Breast epithelium (tissue), 4 donors: ENCODE results near the gene CLDN9. TPM values are rescaled to one million over a fixed set of nuclear protein-coding genes. Genes with fewer than 3 reads are reported as not detected.

ENCODE experiments used
- DNase-seq, 2 donors: peaks; one replicate each; pipeline ENCODE4 v3.0.0-alpha.2; 2019; ENCODE audit warnings: low spot score in 2 of 2
- H3K27ac ChIP-seq, 2 donors: fragments of 200-600 bp; sonication (generic) in 1 of 2; one replicate each; pipeline ENCODE4 v1.5.1; 2016 to 2019; ENCODE audit warnings: mild to moderate bottlenecking in 1 of 2
- H3K27me3 ChIP-seq, 2 donors: fragments of 200-600 bp; sonication (generic) in 1 of 2; one replicate each; pipeline versions ENCODE4 v1.5.1 to v1.6.0; 2017 to 2019; ENCODE audit warnings: control low read depth in 1 of 2, mild to moderate bottlenecking in 1 of 2
- H3K36me3 ChIP-seq: fragments of 200-600 bp; one replicate; pipeline ENCODE4 v1.5.1; 2019
- H3K4me1 ChIP-seq, 2 donors: fragments of 200-600 bp; sonication (generic); one replicate each; pipeline ENCODE4 v1.5.1; 2016 to 2019; ENCODE audit warnings: control low read depth in 1 of 2
- H3K4me3 ChIP-seq, 3 donors: fragments of 200-600 bp; sonication (generic); 1 replicate in 2 of 3; 2 replicates in 1 of 3; pipeline ENCODE4 v1.5.1; 2016 to 2019; ENCODE audit warnings: mild to moderate bottlenecking in 3 of 3, moderate library complexity in 2 of 3
- H3K9me3 ChIP-seq, 2 donors: fragments of 200-600 bp; sonication (generic) in 1 of 2; one replicate each; pipeline ENCODE4 v1.5.1; 2016 to 2019; ENCODE audit warnings: control low read depth in 1 of 2
- POLR2A ChIP-seq: fragments of 450-650 bp; IDR thresholded peaks from one replicate; pipeline ENCODE4 v1.6.1; 2016; ENCODE audit warnings: antibody characterized with exemption, mild to moderate bottlenecking, moderate library complexity
- POLR2AphosphoS5 ChIP-seq, 3 donors: sonication (generic); formaldehyde crosslinking; IDR thresholded peaks; one replicate each; pipeline ENCODE4 v1.6.1; 2017; ENCODE audit warnings: antibody characterized with exemption in 3 of 3
- intact Hi-C: fragments of 100-400 bp; cut with DNase I; formaldehyde crosslinking; loops from one replicate; pipeline ENCODE4 v1.15.1; 2023; ENCODE audit warnings: low total_unique reads
- total RNA-seq, 3 donors: library from RNA; depleted of rRNA; stranded (reverse); fragments of >200 nt; gene quantifications; one replicate each; pipeline ENCODE4 v1.1.0, GENCODE V29; 2016
- TF ChIP-seq, protein P1 (sequence below), 3 donors: fragments of 450-650 bp; IDR thresholded peaks; one replicate each; pipeline ENCODE4 v1.5.1; 2016 to 2017; ENCODE audit warnings: antibody characterized with exemption in 3 of 3, mild to moderate bottlenecking in 3 of 3, moderate library complexity in 3 of 3

CLDN9 gene
- total RNA-seq, 3 donors from 2014 or later, result 0.15 TPM; not detected in 2

DNA sequence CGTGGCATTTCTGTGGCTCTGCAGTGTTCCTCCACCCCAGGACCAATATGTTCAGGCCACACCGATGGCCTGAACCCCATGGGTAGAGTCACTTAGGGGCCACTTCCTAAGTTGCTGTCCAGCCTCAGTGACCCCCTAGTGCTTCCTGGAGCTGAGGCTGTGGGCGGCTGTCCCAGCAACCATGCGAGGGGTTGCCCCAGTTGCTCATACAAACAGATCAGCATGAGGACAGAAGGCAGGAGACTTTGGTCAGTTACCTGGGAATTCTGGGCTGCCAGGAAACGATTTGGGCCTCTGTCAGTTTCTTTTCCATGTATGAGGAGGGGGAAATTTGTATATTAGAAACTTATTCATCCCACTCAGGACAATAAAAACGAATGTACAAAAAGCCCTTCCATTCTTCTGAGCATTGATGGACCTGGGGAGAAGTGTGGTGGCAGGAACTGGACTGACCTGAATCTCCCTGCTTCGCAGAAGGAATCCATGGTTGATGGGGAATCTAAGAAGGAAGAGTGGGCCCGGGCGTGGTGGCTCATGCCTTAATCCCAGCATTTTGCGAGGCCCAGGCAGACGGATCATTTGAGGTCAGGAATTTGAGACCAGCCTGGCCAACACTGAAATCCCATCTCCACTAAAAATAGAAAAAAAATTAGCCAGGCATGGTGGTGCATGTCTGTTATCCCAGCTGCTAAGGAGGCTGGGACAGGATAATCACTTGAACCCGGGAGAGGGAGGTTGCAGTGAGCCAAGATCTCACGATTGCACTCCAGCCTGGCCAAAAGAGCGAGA lies 47.8 kb downstream of the CLDN9 start:
- no peaks in the 10 kb centered on the region for H3K27me3 ChIP-seq
- H3K4me3 ChIP-seq, result no peak overlapping the region
- peak overlapping the region in 1 of 2 donors; percentile 80 for H3K27ac ChIP-seq
- no peaks in the 10 kb centered on the region for H3K9me3 ChIP-seq
- H3K36me3 ChIP-seq, result no peaks in the 10 kb centered on the region
- intact Hi-C loops, result no loop called here
- H3K4me1 ChIP-seq, result no peaks in the 10 kb centered on the region
- TF ChIP-seq POLR2AphosphoS5 (IDR thresholded peaks at IDR 0.05) (no peak), POLR2A (no peak)
- TF ChIP-seq, protein P1, sequence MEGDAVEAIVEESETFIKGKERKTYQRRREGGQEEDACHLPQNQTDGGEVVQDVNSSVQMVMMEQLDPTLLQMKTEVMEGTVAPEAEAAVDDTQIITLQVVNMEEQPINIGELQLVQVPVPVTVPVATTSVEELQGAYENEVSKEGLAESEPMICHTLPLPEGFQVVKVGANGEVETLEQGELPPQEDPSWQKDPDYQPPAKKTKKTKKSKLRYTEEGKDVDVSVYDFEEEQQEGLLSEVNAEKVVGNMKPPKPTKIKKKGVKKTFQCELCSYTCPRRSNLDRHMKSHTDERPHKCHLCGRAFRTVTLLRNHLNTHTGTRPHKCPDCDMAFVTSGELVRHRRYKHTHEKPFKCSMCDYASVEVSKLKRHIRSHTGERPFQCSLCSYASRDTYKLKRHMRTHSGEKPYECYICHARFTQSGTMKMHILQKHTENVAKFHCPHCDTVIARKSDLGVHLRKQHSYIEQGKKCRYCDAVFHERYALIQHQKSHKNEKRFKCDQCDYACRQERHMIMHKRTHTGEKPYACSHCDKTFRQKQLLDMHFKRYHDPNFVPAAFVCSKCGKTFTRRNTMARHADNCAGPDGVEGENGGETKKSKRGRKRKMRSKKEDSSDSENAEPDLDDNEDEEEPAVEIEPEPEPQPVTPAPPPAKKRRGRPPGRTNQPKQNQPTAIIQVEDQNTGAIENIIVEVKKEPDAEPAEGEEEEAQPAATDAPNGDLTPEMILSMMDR (IDR thresholded peaks at IDR 0.05), result no peak
- DNase-seq, result no peak

DNA sequence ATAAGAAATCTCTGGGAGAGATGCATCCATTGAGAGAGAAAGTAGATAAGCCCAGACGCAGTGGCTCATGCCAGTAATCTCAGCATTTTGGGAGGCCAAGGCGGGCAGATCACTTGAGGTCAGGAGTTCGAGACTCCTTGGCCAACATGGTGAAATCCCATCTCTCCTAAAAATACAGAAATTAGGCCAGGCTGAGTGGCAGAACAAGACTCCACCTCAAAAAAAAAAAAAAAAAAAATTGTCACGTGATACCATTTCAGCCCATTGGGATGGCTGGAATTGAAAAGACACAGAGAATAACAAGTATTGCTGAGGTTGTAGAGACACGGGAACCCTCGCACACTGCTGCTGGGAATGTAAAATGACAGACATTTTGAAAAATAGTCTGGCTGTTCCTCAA lies 49.8 kb downstream of the CLDN9 start:
- TF ChIP-seq POLR2AphosphoS5 (IDR thresholded peaks at IDR 0.05) (no peak), POLR2A (no peak)
- TF ChIP-seq, protein P1 (IDR thresholded peaks at IDR 0.05), result no peak
- intact Hi-C loops, result no loop called here
- no peak overlapping the region for H3K4me3 ChIP-seq
- H3K27ac ChIP-seq, result no peak overlapping the region
- H3K27me3 ChIP-seq, result no peaks in the 10 kb centered on the region
- H3K4me1 ChIP-seq, result no peaks in the 10 kb centered on the region
- no peak for DNase-seq
- H3K36me3 ChIP-seq, result no peaks in the 10 kb centered on the region
- no peaks in the 10 kb centered on the region for H3K9me3 ChIP-seq

GRCh38 chr16:3063625-3064386 lies 51.1 kb downstream of the CLDN9 start:
- TF ChIP-seq, protein P1 (IDR thresholded peaks at IDR 0.05), result no peak
- TF ChIP-seq POLR2AphosphoS5 (IDR thresholded peaks at IDR 0.05) (no peak), POLR2A (no peak)
- no peaks in the 10 kb centered on the region for H3K36me3 ChIP-seq
- intact Hi-C loops, result no loop called here
- no peak for DNase-seq
- H3K4me3 ChIP-seq, result no peak overlapping the region
- H3K9me3 ChIP-seq, result no peaks in the 10 kb centered on the region
- no peaks in the 10 kb centered on the region for H3K4me1 ChIP-seq
- H3K27me3 ChIP-seq, result no peaks in the 10 kb centered on the region
- no peak overlapping the region for H3K27ac ChIP-seq

Other genes starting within 250 kb of the CLDN9 start
- gene ELOB, start 235.6 kb upstream of the CLDN9 start, total RNA-seq, result 100 to 1,000 TPM; 147 to 292 (median 230) TPM
- gene PRSS33, start 225.4 kb upstream of the CLDN9 start, total RNA-seq, result not detected
- gene PRSS41, start 214.5 kb upstream of the CLDN9 start, total RNA-seq, result not detected
- 1 to 10 TPM in 2 of 3 donors, not detected in 1; 2.9 to 4.9 TPM for gene PRSS21, start 195.7 kb upstream of the CLDN9 start, total RNA-seq
- gene ZG16B, start 182.6 kb upstream of the CLDN9 start, total RNA-seq, result 10 to 100 TPM in 2 of 3 donors, not detected in 1; 24.6 to 46.5 TPM
- 10 to 100 TPM in 2 of 3 donors, not detected in 1; 13.6 to 18.7 TPM for gene PRSS22, start 154.8 kb upstream of the CLDN9 start, total RNA-seq
- 10 to 100 TPM; 36.0 to 49.2 (median 47.9) TPM for gene FLYWCH2, start 129.7 kb upstream of the CLDN9 start, total RNA-seq
- gene FLYWCH1, start 101.0 kb upstream of the CLDN9 start, total RNA-seq, result 10 to 100 TPM; 28.0 to 30.9 (median 28.2) TPM
- under 1 TPM in 1 of 3 donors, not detected in 2; 0.33 TPM for gene KREMEN2, start 48.6 kb upstream of the CLDN9 start, total RNA-seq
- gene PAQR4, start 43.6 kb upstream of the CLDN9 start, total RNA-seq, result 1 to 10 TPM; 2.0 to 4.0 (median 3.7) TPM
- 1 to 10 TPM in 1 of 3 donors, under 1 TPM in 2; 0.66 to 1.4 (median 0.73) TPM for gene PKMYT1, start 32.5 kb upstream of the CLDN9 start, total RNA-seq
- gene CLDN6, start 5.3 kb downstream of the CLDN9 start, total RNA-seq, result not detected
- 10 to 100 TPM in 2 of 3 donors, 1 to 10 TPM in 1; 6.9 to 74.1 (median 36.7) TPM for gene TNFRSF12A, start 7.4 kb downstream of the CLDN9 start, total RNA-seq
- gene HCFC1R1, start 11.0 kb downstream of the CLDN9 start, total RNA-seq, result 10 to 100 TPM in 2 of 3 donors, 1 to 10 TPM in 1; 8.8 to 26.5 (median 17.3) TPM
- gene THOC6, start 11.1 kb downstream of the CLDN9 start, total RNA-seq, result 10 to 100 TPM; 15.5 to 26.1 (median 18.4) TPM
- gene BICDL2, start 24.0 kb downstream of the CLDN9 start, total RNA-seq, result 10 to 100 TPM in 2 of 3 donors, not detected in 1; 31.5 to 50.1 TPM
- 1 to 10 TPM in 1 of 3 donors, under 1 TPM in 2; 0.59 to 1.1 (median 0.98) TPM for gene MMP25, start 33.6 kb downstream of the CLDN9 start, total RNA-seq
- 10 to 100 TPM in 2 of 3 donors, 1 to 10 TPM in 1; 9.1 to 17.0 (median 12.0) TPM for gene IL32, start 52.7 kb downstream of the CLDN9 start, total RNA-seq
- not detected for gene ZSCAN10, start 86.4 kb downstream of the CLDN9 start, total RNA-seq
- 10 to 100 TPM; 12.5 to 18.9 (median 13.4) TPM for gene ZNF205, start 99.7 kb downstream of the CLDN9 start, total RNA-seq
- gene ZNF213, start 122.1 kb downstream of the CLDN9 start, total RNA-seq, result 1 to 10 TPM; 4.0 to 5.6 (median 5.6) TPM
- not detected for gene OR1F1, start 175.3 kb downstream of the CLDN9 start, total RNA-seq
- gene ZNF200, start 222.2 kb downstream of the CLDN9 start, total RNA-seq, result 10 to 100 TPM in 1 of 3 donors, 1 to 10 TPM in 2; 3.5 to 11.1 (median 9.2) TPM
- 1 to 10 TPM in 2 of 3 donors, under 1 TPM in 1; 0.66 to 5.6 (median 1.8) TPM for gene MEFV, start 243.7 kb downstream of the CLDN9 start, total RNA-seq